Measurements from ENCODE around the gene HHLA2.
"Not testable (repeated sequence)": the region's sequence is repeated elsewhere in the genome, so short reads cannot be mapped to it uniquely, and the experiment has no call there.

The HHLA2 gene

GRCh38 chr3:108283989-108284388 is 12.4 kb upstream of the HHLA2 start:
- no peaks in the 10 kb centered on the region for H3K4me1 ChIP-seq (ENCODE audit: insufficient read depth, poor library complexity, severe bottlenecking)
- H3K9me3 ChIP-seq (ENCODE audit: severe bottlenecking): peaks cover 2% of the 10 kb centered on the region
- TF ChIP-seq, protein P1, sequence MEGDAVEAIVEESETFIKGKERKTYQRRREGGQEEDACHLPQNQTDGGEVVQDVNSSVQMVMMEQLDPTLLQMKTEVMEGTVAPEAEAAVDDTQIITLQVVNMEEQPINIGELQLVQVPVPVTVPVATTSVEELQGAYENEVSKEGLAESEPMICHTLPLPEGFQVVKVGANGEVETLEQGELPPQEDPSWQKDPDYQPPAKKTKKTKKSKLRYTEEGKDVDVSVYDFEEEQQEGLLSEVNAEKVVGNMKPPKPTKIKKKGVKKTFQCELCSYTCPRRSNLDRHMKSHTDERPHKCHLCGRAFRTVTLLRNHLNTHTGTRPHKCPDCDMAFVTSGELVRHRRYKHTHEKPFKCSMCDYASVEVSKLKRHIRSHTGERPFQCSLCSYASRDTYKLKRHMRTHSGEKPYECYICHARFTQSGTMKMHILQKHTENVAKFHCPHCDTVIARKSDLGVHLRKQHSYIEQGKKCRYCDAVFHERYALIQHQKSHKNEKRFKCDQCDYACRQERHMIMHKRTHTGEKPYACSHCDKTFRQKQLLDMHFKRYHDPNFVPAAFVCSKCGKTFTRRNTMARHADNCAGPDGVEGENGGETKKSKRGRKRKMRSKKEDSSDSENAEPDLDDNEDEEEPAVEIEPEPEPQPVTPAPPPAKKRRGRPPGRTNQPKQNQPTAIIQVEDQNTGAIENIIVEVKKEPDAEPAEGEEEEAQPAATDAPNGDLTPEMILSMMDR (IDR thresholded peaks at IDR 0.05; ENCODE audit: poor library complexity, severe bottlenecking): no peak
- no peaks in the 10 kb centered on the region for H3K36me3 ChIP-seq (ENCODE audit: low read depth)
- DNase-seq (ENCODE audit: low spot score) (no peak), ATAC-seq (ENCODE audit: low read depth) (no peak)
- no peak overlapping the region for H3K27ac ChIP-seq (ENCODE audit: poor library complexity, severe bottlenecking)
- no peaks in the 10 kb centered on the region for H3K27me3 ChIP-seq (ENCODE audit: insufficient read depth, poor library complexity, severe bottlenecking)
- H3K4me3 ChIP-seq (ENCODE audit: severe bottlenecking): no peak overlapping the region

DNA sequence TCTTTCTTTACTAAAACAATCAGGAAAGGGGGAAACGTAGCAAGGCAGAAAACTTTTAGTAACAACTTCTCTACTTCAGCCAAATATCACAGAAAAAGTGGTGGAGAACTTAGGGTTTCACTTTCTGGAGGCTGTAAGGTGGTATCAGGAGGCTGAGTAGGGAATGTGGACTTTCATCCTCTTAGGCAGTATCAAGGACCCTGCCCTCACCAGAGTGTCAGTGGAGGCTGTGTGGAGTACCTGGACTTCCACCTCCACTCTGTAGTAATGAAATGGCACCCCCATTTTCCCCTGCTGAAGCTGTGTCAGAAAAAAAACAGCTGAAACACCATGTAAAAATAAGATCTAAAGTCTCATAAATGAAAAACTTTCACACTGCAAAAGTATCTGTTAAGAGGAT is 11.2 kb upstream of the HHLA2 start:
- Histone ChIP-seq H3K27ac (ENCODE audit: poor library complexity, severe bottlenecking) (no peak overlapping the region), H3K36me3 (ENCODE audit: low read depth) (no peaks in the 10 kb centered on the region), H3K4me3 (ENCODE audit: severe bottlenecking) (no peak overlapping the region), H3K4me1 (ENCODE audit: insufficient read depth, poor library complexity, severe bottlenecking) (no peaks in the 10 kb centered on the region), H3K9me3 (ENCODE audit: severe bottlenecking) (no peaks in the 10 kb centered on the region), H3K27me3 (ENCODE audit: insufficient read depth, poor library complexity, severe bottlenecking) (no peaks in the 10 kb centered on the region)
- DNase-seq (ENCODE audit: low spot score): no peak
- no peak for ATAC-seq (ENCODE audit: low read depth)
- TF ChIP-seq, protein P1 (IDR thresholded peaks at IDR 0.05; ENCODE audit: poor library complexity, severe bottlenecking): no peak

DNA sequence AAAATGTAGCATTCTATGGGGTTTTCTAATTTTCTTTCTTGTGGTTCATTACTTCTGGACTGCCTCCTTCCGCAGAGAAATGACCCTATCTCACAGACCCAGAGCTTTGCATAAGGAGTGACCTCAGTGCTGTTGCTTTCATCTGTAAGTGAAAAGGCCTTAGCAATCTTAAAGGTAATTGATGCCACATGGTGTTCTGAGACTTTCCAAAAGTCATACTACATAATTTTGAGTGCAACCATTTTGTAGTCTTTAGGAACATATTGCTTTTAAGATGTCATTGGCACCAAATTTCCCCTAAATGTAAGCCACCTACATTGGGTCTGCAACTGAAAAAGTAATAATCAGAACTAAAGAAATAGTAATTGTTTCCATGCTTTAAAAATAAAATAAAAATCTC is 9.2 kb upstream of the HHLA2 start:
- DNase-seq (ENCODE audit: low spot score): no peak
- no peak for ATAC-seq (ENCODE audit: low read depth)
- TF ChIP-seq, protein P1 (IDR thresholded peaks at IDR 0.05; ENCODE audit: poor library complexity, severe bottlenecking): no peak
- Histone ChIP-seq H3K27ac (ENCODE audit: poor library complexity, severe bottlenecking) (no peak overlapping the region), H3K9me3 (ENCODE audit: severe bottlenecking) (no peaks in the 10 kb centered on the region), H3K4me3 (ENCODE audit: severe bottlenecking) (no peak overlapping the region), H3K27me3 (ENCODE audit: insufficient read depth, poor library complexity, severe bottlenecking) (no peaks in the 10 kb centered on the region), H3K36me3 (ENCODE audit: low read depth) (no peaks in the 10 kb centered on the region), H3K4me1 (ENCODE audit: insufficient read depth, poor library complexity, severe bottlenecking) (no peaks in the 10 kb centered on the region)

GRCh38 chr3:108288193-108288592 is 8.2 kb upstream of the HHLA2 start:
- DNase-seq (ENCODE audit: low spot score); H3K4me1 ChIP-seq (ENCODE audit: insufficient read depth, poor library complexity, severe bottlenecking); ATAC-seq (ENCODE audit: low read depth); H3K36me3 ChIP-seq (ENCODE audit: low read depth); H3K4me3 ChIP-seq (ENCODE audit: severe bottlenecking); H3K27ac ChIP-seq (ENCODE audit: poor library complexity, severe bottlenecking); H3K9me3 ChIP-seq (ENCODE audit: severe bottlenecking); H3K27me3 ChIP-seq (ENCODE audit: insufficient read depth, poor library complexity, severe bottlenecking): not testable (repeated sequence)

DNA sequence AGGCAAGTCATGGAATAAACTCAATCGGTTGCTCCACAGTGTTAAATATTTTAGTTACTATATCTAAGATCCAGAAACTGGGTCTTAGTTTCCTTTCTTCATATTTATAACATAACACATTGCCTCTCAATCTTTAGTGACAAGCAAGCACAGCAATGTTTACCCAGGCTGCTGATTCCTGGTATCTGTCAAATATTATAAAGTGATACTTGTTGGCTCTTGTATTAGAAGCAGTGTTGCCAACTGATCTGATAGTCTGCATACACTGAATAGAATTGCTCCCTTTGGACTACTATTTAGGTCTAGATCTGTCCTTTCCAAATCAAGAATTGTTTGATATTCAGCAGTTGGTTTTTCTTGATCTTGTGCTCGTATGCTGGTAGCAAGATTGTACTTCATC is 7.2 kb upstream of the HHLA2 start:
- H3K36me3 ChIP-seq (ENCODE audit: low read depth): no peaks in the 10 kb centered on the region
- TF ChIP-seq, protein P1 (IDR thresholded peaks at IDR 0.05; ENCODE audit: poor library complexity, severe bottlenecking): no peak
- H3K9me3 ChIP-seq (ENCODE audit: severe bottlenecking): no peaks in the 10 kb centered on the region
- DNase-seq (ENCODE audit: low spot score) (no peak), ATAC-seq (ENCODE audit: low read depth) (no peak)
- H3K27ac ChIP-seq (ENCODE audit: poor library complexity, severe bottlenecking): no peak overlapping the region
- H3K4me3 ChIP-seq (ENCODE audit: severe bottlenecking): no peak overlapping the region
- no peaks in the 10 kb centered on the region for H3K27me3 ChIP-seq (ENCODE audit: insufficient read depth, poor library complexity, severe bottlenecking)
- no peaks in the 10 kb centered on the region for H3K4me1 ChIP-seq (ENCODE audit: insufficient read depth, poor library complexity, severe bottlenecking)
